ENCODE results near the gene TECPR2. TPM values are rescaled to one million over a fixed set of nuclear protein-coding genes. Genes with fewer than 3 reads are reported as not detected.

TECPR2 gene
- total RNA-seq, 3 donors from 2014 or later = 5.5 to 6.7 (median 5.6) TPM

DNA sequence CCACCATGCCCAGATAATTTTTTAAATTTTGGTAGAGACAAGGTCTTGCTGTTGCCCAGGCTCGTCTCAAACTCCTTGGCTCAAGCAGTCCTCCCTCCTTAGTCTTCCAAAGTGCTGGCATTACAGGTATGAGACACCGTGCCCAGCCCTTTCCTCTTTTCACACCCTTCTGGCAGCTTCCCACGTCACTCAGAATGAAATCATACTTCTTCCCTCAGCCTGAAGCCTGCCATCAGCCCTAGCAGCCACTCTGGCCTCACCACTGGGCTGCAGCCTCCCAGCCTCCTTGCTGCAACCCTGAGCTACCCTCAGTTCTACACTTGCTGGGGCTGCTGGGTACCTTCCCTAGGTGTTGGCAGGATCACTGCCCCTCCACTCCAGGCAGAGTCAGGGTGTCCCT is 128.6 kb downstream of the TECPR2 start:
- H3K4me3 Mint-ChIP-seq = no peak overlapping the region
- no peaks in the 10 kb centered on the region for H3K9me3 Mint-ChIP-seq
- DNase-seq (no peak), ATAC-seq (no peak)
- peaks cover 4% of the 10 kb centered on the region for H3K36me3 Mint-ChIP-seq (ENCODE audit: insufficient read depth)
- no peaks in the 10 kb centered on the region for H3K27me3 Mint-ChIP-seq (ENCODE audit: low read depth)
- no peaks in the 10 kb centered on the region for H3K4me1 Mint-ChIP-seq (ENCODE audit: low read depth)

- ATAC-seq (no peak), DNase-seq (no peak)
- H3K9me3 Mint-ChIP-seq = no peaks in the 10 kb centered on the region
- H3K36me3 Mint-ChIP-seq (ENCODE audit: insufficient read depth) = no peaks in the 10 kb centered on the region
- no peak overlapping the region for H3K4me3 Mint-ChIP-seq
- no peaks in the 10 kb centered on the region for H3K4me1 Mint-ChIP-seq (ENCODE audit: low read depth)
- H3K27me3 Mint-ChIP-seq (ENCODE audit: low read depth) = no peaks in the 10 kb centered on the region
These were observed 129.2 kb downstream of the TECPR2 start for GRCh38 chr14:102491786-102492530.

GRCh38 chr14:102492531-102492910 is 129.8 kb downstream of the TECPR2 start:
- ATAC-seq (no peak), DNase-seq (no peak)
- Mint-ChIP-seq H3K4me3 (no peak overlapping the region), H3K4me1 (ENCODE audit: low read depth) (no peaks in the 10 kb centered on the region), H3K9me3 (no peaks in the 10 kb centered on the region), H3K36me3 (ENCODE audit: insufficient read depth) (no peaks in the 10 kb centered on the region), H3K27me3 (ENCODE audit: low read depth) (no peaks in the 10 kb centered on the region)

DNA sequence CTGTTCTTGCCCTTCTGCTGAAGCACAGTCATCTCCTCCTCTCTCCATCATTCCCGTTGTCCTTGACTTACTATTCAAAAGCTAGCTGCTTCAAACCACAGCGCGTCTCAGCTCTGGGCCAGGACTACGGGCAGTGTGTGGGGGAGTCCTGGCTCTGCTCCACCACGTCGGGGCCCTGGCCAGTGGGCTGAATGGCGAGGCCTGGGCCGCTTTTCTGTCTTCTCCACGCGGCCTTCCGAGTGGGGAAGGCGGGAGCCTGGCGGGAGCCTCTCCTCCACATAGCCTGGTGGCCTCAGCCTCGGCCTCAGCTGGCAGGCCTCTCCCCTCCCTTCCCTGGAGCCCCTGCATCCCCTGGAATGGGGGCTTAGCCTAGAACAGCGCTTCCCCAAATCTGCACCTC is 130.4 kb downstream of the TECPR2 start:
- DNase-seq (no peak), ATAC-seq (no peak)
- no peaks in the 10 kb centered on the region for H3K36me3 Mint-ChIP-seq (ENCODE audit: insufficient read depth)
- no peaks in the 10 kb centered on the region for H3K9me3 Mint-ChIP-seq
- no peak overlapping the region for H3K4me3 Mint-ChIP-seq
- no peaks in the 10 kb centered on the region for H3K27me3 Mint-ChIP-seq (ENCODE audit: low read depth)
- H3K4me1 Mint-ChIP-seq (ENCODE audit: low read depth) = no peaks in the 10 kb centered on the region

GRCh38 chr14:102493585-102493984 is 130.8 kb downstream of the TECPR2 start:
- Mint-ChIP-seq H3K9me3 (no peaks in the 10 kb centered on the region), H3K36me3 (ENCODE audit: insufficient read depth) (no peaks in the 10 kb centered on the region), H3K4me3 (no peak overlapping the region), H3K27me3 (ENCODE audit: low read depth) (no peaks in the 10 kb centered on the region), H3K4me1 (ENCODE audit: low read depth) (no peaks in the 10 kb centered on the region)
- no peak for ATAC-seq
- no peak for DNase-seq

DNA sequence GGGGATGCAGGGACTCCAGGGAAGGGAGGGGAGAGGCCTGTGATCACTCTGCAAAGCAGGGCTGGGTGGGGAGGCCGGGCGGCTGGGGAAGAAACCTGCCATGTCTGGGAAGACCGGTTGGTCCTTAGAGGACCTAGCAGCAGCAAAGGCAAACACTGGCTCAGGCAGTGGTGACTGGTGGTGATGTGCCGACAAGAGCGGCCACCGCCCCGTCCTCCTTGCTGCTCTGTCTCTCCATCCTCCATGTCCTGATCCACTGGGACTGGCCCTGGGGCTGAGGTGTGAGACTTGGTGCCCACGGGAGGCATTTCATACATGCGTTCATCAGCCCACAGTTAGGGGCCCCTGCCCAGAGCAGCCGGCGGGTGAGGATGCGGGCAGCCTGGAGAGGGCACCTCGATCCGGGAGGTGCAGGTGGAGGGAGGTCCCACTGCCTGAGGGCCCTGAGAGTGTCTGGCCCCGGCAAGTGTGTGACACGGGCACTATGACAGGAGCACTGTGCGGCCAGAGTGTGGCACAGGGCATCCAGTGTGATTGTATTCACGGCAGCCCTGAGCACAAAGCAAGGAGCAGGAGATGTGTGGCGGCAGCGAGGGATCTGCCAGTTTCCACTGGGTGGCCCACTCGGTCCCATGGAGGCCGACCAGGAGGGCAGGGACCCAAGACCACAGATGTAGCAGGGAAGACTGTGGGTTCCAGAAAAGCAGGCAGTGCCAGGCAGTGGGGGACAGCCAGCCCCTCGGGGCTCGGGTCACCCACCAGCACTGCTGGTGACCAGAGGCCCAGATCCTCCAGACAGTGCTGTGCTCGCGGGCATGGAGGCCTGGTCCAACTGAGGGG is 133.0 kb downstream of the TECPR2 start:
- ATAC-seq (no peak), DNase-seq (no peak)
- Mint-ChIP-seq H3K27me3 (ENCODE audit: low read depth) (no peaks in the 10 kb centered on the region), H3K36me3 (ENCODE audit: insufficient read depth) (no peaks in the 10 kb centered on the region), H3K9me3 (no peaks in the 10 kb centered on the region), H3K4me1 (ENCODE audit: low read depth) (peaks cover 7% of the 10 kb centered on the region), H3K4me3 (no peak overlapping the region)

DNA sequence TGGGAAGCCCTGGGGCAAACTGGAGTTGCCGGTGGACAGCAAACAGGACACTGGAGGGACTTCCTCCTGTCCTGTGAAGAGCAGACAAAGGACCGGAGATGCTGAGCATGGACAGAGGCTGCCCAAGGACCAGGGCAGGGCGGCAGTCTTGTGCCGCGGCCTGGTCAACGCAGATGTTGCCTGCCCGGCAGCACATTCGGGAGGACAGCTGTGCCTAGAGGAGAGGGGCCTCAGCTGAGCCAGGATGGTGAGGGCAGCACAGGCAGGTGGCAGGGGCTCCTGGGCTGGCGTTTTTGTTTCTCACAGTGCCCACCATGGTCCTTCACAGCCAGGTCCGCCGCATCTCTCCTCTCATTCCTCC is 133.6 kb downstream of the TECPR2 start:
- H3K9me3 Mint-ChIP-seq = no peaks in the 10 kb centered on the region
- no peaks in the 10 kb centered on the region for H3K27me3 Mint-ChIP-seq (ENCODE audit: low read depth)

DNA sequence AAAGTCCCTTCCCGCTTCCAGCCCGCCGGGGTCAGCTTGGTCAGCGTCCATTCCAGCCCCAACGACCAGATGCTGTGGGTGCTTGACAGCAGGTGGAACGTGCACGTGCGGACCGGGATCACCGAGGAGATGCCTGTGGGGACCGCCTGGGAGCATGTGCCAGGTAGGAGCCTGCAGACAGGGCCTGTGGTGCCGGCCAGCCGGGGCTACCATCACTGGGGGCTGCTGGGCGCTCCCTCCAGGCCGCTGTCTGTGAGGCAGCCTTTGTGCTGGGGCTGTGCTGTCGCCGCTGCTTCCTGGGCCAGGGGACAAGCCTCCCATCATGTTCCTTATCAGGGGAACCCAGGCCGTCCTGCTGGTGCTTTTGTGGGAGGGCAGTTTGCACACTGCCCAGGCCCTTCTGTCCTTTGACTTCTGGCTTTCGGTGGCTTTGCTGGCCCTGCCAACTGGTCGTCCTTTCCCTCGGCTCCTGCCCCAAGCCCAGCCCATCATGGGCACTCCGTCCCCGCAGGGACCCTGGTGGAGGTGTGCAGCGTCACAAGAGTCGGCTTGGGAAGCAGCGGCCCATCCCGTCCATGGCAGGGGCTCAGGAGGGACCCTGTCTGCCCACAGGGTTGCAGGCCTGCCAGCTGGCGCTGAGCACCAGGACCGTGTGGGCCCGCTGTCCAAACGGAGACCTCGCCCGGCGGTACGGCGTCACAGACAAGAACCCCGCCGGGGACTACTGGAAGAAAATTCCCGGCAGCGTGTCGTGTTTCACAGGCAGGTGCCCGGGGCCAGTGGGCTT is 134.4 kb downstream of the TECPR2 start:
- H3K4me3 Mint-ChIP-seq = no peak overlapping the region
- no peak for DNase-seq
- no peak for ATAC-seq
- no peaks in the 10 kb centered on the region for H3K27me3 Mint-ChIP-seq (ENCODE audit: low read depth)
- no peaks in the 10 kb centered on the region for H3K36me3 Mint-ChIP-seq (ENCODE audit: insufficient read depth)
- no peaks in the 10 kb centered on the region for H3K9me3 Mint-ChIP-seq
- H3K4me1 Mint-ChIP-seq (ENCODE audit: low read depth) = peaks cover 8% of the 10 kb centered on the region

More for the DNA sequence above, 133.6 kb downstream of the TECPR2 start:
- Mint-ChIP-seq H3K4me3 (no peak overlapping the region), H3K4me1 (ENCODE audit: low read depth) (peaks cover 8% of the 10 kb centered on the region), H3K36me3 (ENCODE audit: insufficient read depth) (no peaks in the 10 kb centered on the region)
- no peak for DNase-seq
- ATAC-seq = no peak

GRCh38 chr14:102497998-102498677 is 135.4 kb downstream of the TECPR2 start:
- ATAC-seq (no peak), DNase-seq (no peak)
- no peaks in the 10 kb centered on the region for H3K36me3 Mint-ChIP-seq (ENCODE audit: insufficient read depth)
- H3K9me3 Mint-ChIP-seq = no peaks in the 10 kb centered on the region
- H3K4me1 Mint-ChIP-seq (ENCODE audit: low read depth) = peaks cover 8% of the 10 kb centered on the region
- no peak overlapping the region for H3K4me3 Mint-ChIP-seq
- no peaks in the 10 kb centered on the region for H3K27me3 Mint-ChIP-seq (ENCODE audit: low read depth)

DNA sequence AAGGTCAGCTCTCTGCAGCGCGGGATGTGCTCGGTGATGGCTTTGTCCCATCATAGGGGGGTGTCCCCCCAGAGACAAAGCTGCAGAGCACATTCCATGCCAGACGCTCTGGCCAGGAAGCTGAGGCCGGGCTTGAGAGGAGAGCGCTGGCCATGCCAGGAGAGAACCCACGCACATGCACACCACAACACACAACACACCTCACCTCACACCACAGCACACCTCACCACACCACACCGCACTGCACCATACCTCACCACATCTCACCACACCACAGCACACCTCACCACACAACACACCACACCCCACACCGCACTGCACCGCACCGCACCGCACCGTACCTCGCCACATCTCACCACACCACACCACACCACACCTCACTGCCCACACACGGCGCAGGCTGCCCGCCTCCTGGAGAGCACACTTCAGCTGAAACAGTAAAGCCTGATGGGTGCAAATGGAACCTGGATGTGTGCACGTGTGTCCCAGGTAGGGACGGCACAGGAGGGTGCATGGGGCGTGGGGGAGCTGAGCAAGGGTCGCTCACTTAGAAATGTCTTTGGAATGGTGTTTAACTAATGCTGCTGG is 136.0 kb downstream of the TECPR2 start:
- Mint-ChIP-seq H3K4me3 (no peak overlapping the region), H3K4me1 (ENCODE audit: low read depth) (peaks cover 8% of the 10 kb centered on the region), H3K36me3 (ENCODE audit: insufficient read depth) (no peaks in the 10 kb centered on the region), H3K27me3 (ENCODE audit: low read depth) (no peaks in the 10 kb centered on the region), H3K9me3 (no peaks in the 10 kb centered on the region)
- no peak for DNase-seq
- ATAC-seq = peak in 1 of 2 donors; percentile 23

DNA sequence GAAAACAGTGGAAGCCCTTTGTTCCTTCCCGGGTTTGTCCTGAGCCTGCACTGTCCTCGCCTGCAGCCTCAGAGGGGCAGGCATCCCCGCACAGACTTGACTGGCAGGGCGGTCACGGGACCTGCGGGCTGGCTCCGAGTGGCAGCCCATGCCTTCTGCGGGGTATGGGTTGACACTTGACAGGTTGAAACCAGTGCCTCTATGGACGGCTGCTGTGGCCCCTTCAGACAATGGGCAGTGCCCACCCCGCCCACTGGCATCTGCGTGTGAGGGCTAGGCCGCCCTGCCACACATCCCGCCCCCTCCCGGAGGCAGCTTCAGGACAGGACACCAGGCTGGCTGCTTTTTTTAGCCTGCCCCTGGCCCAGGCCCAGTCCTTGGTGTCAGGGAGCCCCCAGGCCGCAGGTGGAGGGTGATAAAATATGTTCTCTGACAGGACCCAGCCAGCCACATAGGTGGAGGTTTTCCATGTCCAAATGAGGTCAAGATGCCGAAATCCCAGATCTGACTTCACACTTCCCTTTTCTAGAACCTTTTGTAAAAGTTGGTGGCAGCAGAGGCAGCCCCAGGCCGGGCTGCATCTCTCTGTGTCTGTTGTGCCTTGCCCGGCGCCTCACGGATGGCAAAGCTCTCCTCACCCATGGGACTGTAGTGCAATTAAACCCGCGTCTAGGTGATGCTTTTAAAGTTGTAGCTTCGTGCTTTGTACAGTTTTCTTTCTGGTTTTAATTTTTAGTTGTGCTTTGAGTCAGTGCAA is 136.8 kb downstream of the TECPR2 start:
- Mint-ChIP-seq H3K9me3 (no peaks in the 10 kb centered on the region), H3K4me1 (ENCODE audit: low read depth) (peaks cover 8% of the 10 kb centered on the region), H3K27me3 (ENCODE audit: low read depth) (no peaks in the 10 kb centered on the region), H3K4me3 (no peak overlapping the region), H3K36me3 (ENCODE audit: insufficient read depth) (no peaks in the 10 kb centered on the region)
- ATAC-seq = no peak
- DNase-seq = no peak

GRCh38 chr14:102500158-102500662 is 137.5 kb downstream of the TECPR2 start:
- Mint-ChIP-seq H3K4me3 (no peak overlapping the region), H3K27me3 (ENCODE audit: low read depth) (no peaks in the 10 kb centered on the region), H3K36me3 (ENCODE audit: insufficient read depth) (no peaks in the 10 kb centered on the region), H3K4me1 (ENCODE audit: low read depth) (peaks cover 8% of the 10 kb centered on the region), H3K9me3 (no peaks in the 10 kb centered on the region)
- ATAC-seq (peak in 1 of 2 donors; percentile 43), DNase-seq (no peak)

DNA sequence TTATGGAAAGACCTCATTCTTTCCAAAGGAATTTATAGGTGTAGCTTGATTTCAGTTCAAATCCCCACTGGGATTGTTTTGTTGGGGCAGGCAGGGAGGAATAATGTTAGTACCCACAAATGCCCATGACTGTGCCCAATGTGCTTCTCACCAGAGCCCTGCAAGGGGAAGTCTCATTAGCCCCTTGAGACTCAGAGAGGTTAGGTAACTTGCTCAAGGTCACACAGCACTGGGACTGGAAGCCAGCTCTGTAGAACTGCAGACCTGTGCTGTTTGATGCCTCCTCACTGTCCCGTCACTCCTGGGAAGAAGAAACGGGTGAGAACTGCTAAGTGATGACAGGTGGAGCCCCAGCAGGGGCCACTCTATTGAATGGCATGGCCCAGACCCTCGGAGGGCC is 138.0 kb downstream of the TECPR2 start:
- Mint-ChIP-seq H3K36me3 (ENCODE audit: insufficient read depth) (no peaks in the 10 kb centered on the region), H3K27me3 (ENCODE audit: low read depth) (no peaks in the 10 kb centered on the region), H3K9me3 (no peaks in the 10 kb centered on the region), H3K4me1 (ENCODE audit: low read depth) (peaks cover 8% of the 10 kb centered on the region), H3K4me3 (no peak overlapping the region)
- ATAC-seq (no peak), DNase-seq (no peak)
